Measurements from ENCODE around the gene UBE2R2. TPM values are rescaled to one million over a fixed set of nuclear protein-coding genes. Genes with fewer than 3 reads are reported as not detected.
"Not testable (repeated sequence)": the region's sequence is repeated elsewhere in the genome, so short reads cannot be mapped to it uniquely, and the experiment has no call there.

The UBE2R2 gene
- total and polyA plus RNA-seq, 4 donors: 18.1 to 35.4 (median 26.6) TPM

DNA sequence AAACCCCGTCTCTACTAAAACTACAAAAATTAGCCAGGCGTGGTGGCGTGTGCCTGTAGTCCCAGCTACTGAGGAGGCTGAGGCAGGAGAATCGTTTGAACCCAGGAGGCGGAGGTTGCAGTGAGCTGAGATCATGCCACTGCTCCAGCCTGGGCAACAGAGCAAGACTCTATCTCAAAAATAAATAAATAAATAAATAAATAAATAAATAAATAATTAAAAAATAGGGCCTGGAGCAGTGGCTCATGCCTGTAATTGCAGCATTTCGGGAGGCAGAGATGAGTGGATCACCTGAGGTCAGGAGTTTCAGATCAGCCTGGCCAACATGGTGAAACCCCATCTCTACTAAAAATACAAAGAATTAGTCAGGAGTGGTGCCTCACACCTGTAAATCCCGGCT is 145.5 kb downstream of the UBE2R2 start:
- WGBS, 2 donors: 90 to 98% methylated on average over 7 of the region's 7 CpGs
- H3K27me3 ChIP-seq (ENCODE audit: control insufficient read depth in 1 of 2, insufficient read depth in 2 of 2, low read length in 1 of 2); H3K27ac ChIP-seq (ENCODE audit: low read depth in 1 of 2, low read length in 2 of 2); H3K36me3 ChIP-seq (ENCODE audit: control insufficient read depth in 1 of 2, insufficient read depth in 2 of 2, low read length in 1 of 2); H3K9me3 ChIP-seq (ENCODE audit: control insufficient read depth, low read length); DNase-seq; H3K4me1 ChIP-seq (ENCODE audit: control insufficient read depth in 1 of 2, insufficient read depth in 2 of 2, low read length in 2 of 2); H3K4me3 ChIP-seq (ENCODE audit: low read length in 2 of 2); intact Hi-C loops (cut with DNase I); ATAC-seq (ENCODE audit: low FRiP score): not testable (repeated sequence)

DNA sequence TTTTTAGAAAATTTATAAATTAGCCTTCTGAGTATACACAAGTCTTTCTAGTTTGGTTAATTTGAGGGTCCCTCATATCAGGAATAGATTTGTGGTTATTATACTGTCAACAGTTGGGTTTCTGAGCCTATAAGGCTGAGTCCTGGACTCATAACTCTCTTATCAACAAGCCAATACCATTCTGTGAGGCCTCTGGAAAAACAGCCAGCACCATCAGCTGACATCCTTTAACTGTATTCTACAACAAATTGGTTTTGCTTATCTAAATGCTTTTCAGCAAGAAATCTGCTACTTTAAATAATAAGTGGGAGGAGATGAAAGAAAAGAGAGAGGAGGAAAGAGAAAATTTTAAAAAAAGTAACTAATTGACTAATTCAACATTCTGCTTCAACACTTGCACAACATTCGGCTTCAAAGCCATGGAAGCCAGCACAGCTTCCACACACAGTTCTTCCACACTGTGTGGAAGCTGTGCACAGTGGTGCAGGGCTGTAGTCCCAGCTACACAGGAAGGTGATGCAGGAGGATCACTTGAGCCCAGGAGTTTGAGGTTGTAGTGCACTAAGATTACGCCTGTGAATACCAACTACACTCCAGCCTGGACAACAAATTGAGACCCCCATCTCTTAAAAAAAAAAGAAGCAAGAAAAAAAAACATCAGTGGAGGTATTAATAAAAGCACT is 147.3 kb downstream of the UBE2R2 start:
- H3K27ac ChIP-seq (ENCODE audit: low read depth in 1 of 2, low read length in 2 of 2): no peak overlapping the region
- H3K27me3 ChIP-seq (ENCODE audit: control insufficient read depth in 1 of 2, insufficient read depth in 2 of 2, low read length in 1 of 2): no peaks in the 10 kb centered on the region
- WGBS, 2 donors: 90 to 96% methylated on average over 2 of the region's 2 CpGs
- no peaks in the 10 kb centered on the region for H3K9me3 ChIP-seq (ENCODE audit: control insufficient read depth, low read length)
- no peak overlapping the region for H3K4me3 ChIP-seq (ENCODE audit: low read length in 2 of 2)
- no peak for DNase-seq
- intact Hi-C loops (cut with DNase I): no loop called here
- H3K36me3 ChIP-seq (ENCODE audit: control insufficient read depth in 1 of 2, insufficient read depth in 2 of 2, low read length in 1 of 2): no peaks in the 10 kb centered on the region
- ATAC-seq (ENCODE audit: low FRiP score): no peak
- H3K4me1 ChIP-seq (ENCODE audit: control insufficient read depth in 1 of 2, insufficient read depth in 2 of 2, low read length in 2 of 2): no peaks in the 10 kb centered on the region

Other genes starting within 250 kb of the UBE2R2 start
- not detected for gene PRSS3, start 21.6 kb upstream of the UBE2R2 start, total RNA-seq
- 10 to 100 TPM in 1 of 2 donors, 1 to 10 TPM in 1; 2.0 to 59.5 TPM for gene PRSS3, start 21.6 kb upstream of the UBE2R2 start, polyA plus RNA-seq
- gene UBAP2, start 231.7 kb downstream of the UBE2R2 start, total RNA-seq: 10 to 100 TPM; 24.1 to 30.5 TPM
- gene UBAP2, start 231.7 kb downstream of the UBE2R2 start, polyA plus RNA-seq: 1 to 10 TPM; 5.3 to 7.5 TPM

Measured in aorta (tissue), 5 donors.